ENCODE measurements around the gene ALDH1L1. TPM values are rescaled to one million over a fixed set of nuclear protein-coding genes. Genes with fewer than 3 reads are reported as not detected.

Gene ALDH1L1
- total and polyA plus RNA-seq, 2 experiments from 2014 or later = 1.0 to 1.3 TPM

DNA sequence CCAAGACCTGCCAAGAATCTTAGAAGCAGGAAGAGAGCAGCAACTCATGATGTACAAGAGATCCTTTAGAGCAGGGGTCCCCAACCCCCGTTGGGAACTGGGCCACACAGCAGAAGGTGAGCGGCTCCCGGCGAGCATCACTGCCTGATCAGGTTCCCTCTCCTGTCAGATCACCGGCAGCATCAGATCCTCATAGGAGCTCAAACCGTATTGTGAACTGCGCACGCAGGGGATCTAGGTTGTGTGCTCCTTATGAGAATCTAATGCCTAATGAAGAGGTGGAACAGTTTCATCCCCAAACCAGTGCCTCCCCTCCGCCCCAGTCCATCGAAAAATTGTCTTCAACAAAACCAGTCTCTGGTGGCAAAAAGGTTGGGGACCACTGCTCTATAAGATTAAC, 110.2 kb downstream of the ALDH1L1 start (continued):
- TF ChIP-seq, protein P1, sequence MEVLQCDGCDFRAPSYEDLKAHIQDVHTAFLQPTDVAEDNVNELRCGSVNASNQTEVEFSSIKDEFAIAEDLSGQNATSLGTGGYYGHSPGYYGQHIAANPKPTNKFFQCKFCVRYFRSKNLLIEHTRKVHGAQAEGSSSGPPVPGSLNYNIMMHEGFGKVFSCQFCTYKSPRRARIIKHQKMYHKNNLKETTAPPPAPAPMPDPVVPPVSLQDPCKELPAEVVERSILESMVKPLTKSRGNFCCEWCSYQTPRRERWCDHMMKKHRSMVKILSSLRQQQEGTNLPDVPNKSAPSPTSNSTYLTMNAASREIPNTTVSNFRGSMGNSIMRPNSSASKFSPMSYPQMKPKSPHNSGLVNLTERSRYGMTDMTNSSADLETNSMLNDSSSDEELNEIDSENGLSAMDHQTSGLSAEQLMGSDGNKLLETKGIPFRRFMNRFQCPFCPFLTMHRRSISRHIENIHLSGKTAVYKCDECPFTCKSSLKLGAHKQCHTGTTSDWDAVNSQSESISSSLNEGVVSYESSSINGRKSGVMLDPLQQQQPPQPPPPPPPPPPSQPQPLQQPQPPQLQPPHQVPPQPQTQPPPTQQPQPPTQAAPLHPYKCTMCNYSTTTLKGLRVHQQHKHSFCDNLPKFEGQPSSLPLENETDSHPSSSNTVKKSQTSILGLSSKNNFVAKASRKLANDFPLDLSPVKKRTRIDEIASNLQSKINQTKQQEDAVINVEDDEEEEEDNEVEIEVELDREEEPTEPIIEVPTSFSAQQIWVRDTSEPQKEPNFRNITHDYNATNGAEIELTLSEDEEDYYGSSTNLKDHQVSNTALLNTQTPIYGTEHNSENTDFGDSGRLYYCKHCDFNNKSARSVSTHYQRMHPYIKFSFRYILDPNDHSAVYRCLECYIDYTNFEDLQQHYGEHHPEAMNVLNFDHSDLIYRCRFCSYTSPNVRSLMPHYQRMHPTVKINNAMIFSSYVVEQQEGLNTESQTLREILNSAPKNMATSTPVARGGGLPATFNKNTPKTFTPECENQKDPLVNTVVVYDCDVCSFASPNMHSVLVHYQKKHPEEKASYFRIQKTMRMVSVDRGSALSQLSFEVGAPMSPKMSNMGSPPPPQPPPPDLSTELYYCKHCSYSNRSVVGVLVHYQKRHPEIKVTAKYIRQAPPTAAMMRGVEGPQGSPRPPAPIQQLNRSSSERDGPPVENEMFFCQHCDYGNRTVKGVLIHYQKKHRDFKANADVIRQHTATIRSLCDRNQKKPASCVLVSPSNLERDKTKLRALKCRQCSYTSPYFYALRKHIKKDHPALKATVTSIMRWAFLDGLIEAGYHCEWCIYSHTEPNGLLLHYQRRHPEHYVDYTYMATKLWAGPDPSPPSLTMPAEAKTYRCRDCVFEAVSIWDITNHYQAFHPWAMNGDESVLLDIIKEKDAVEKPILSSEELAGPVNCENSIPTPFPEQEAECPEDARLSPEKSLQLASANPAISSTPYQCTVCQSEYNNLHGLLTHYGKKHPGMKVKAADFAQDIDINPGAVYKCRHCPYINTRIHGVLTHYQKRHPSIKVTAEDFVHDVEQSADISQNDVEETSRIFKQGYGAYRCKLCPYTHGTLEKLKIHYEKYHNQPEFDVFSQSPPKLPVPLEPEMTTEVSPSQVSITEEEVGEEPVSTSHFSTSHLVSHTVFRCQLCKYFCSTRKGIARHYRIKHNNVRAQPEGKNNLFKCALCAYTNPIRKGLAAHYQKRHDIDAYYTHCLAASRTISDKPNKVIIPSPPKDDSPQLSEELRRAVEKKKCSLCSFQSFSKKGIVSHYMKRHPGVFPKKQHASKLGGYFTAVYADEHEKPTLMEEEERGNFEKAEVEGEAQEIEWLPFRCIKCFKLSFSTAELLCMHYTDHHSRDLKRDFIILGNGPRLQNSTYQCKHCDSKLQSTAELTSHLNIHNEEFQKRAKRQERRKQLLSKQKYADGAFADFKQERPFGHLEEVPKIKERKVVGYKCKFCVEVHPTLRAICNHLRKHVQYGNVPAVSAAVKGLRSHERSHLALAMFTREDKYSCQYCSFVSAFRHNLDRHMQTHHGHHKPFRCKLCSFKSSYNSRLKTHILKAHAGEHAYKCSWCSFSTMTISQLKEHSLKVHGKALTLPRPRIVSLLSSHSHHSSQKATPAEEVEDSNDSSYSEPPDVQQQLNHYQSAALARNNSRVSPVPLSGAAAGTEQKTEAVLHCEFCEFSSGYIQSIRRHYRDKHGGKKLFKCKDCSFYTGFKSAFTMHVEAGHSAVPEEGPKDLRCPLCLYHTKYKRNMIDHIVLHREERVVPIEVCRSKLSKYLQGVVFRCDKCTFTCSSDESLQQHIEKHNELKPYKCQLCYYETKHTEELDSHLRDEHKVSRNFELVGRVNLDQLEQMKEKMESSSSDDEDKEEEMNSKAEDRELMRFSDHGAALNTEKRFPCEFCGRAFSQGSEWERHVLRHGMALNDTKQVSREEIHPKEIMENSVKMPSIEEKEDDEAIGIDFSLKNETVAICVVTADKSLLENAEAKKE (CRISPR knock-in tag; IDR thresholded peaks at IDR 0.05) = no peak
- no peak for TF ChIP-seq ZNF114 (CRISPR knock-in tag; IDR thresholded peaks at IDR 0.05)
- TF ChIP-seq NANOG (IDR thresholded peaks at IDR 0.05; ENCODE audit: borderline replicate concordance) = no peak
- TF ChIP-seq CREB1 (CRISPR knock-in tag; IDR thresholded peaks at IDR 0.05; ENCODE audit: low read depth) = no peak
- TF ChIP-seq POLR2AphosphoS5 (IDR thresholded peaks at IDR 0.05; ENCODE audit: low read depth) = no peak
- TF ChIP-seq STAT1 (IDR thresholded peaks at IDR 0.05; ENCODE audit: unreplicated experiment) = no peak
- TF ChIP-seq ZNF331 (CRISPR knock-in tag; IDR thresholded peaks at IDR 0.05; ENCODE audit: low read depth) = no peak
- TF ChIP-seq EZH2phosphoT487 (IDR thresholded peaks at IDR 0.05; ENCODE audit: unreplicated experiment) = no peak
- no peak for TF ChIP-seq JUNB (IDR thresholded peaks at IDR 0.05; ENCODE audit: unreplicated experiment)

DNA sequence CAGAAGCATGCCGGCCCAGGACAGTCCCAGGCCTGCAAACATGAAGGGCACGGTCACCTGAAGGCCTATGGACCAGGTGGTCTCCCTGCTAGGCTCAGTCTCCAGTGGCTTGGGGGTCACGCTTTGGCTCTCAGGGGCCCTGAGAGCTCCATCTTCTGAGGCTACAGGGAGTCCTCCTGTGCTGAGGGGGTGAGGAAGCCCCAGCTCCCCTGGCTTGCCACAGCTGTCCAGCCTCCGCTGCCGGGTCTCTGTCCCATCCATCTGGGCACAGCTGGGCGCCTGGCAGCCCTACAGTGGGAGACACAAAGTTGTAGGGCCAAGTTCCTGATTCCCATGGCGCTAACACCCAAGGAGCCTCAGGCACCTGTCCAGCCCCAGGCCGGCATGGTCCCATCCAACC, 112.4 kb downstream of the ALDH1L1 start:
- H2AFZ ChIP-seq = no peak overlapping the region
- H3K4me3 ChIP-seq = no peak overlapping the region
- H3K4me2 ChIP-seq = no peak overlapping the region
- Mint-ChIP-seq H3K9me3 (no peaks in the 10 kb centered on the region), H3K27me3 (ENCODE audit: insufficient read depth, low read depth, poor library complexity) (peaks cover 3% of the 10 kb centered on the region), H3K4me1 (peaks cover 4% of the 10 kb centered on the region; the same call in 2 of the 3 replicates), H3K4me3 (no peak overlapping the region), H3K27ac (no peak overlapping the region), H3K36me3 (ENCODE audit: low read depth) (peaks cover 5% of the 10 kb centered on the region; the same call in 2 of the 3 replicates)
- H4K20me1 ChIP-seq (replicated peaks; ENCODE audit: insufficient read depth) = no peaks in the 10 kb centered on the region
- DNase-seq (ENCODE audit: low spot score) (no peak), ATAC-seq (no peak)
- H3F3A ChIP-seq (replicated peaks; ENCODE audit: low read depth) = no peaks in the 10 kb centered on the region
- H3K79me2 ChIP-seq (replicated peaks; ENCODE audit: insufficient read depth) = no peaks in the 10 kb centered on the region
- no peaks in the 10 kb centered on the region for H3K36me3 ChIP-seq (ENCODE audit: insufficient read depth)
- no peaks in the 10 kb centered on the region for H3K4me1 ChIP-seq (ENCODE audit: insufficient read depth)
- H3K27ac ChIP-seq (ENCODE audit: low read depth) = no peak overlapping the region
- H3K9me2 ChIP-seq (ENCODE audit: insufficient read depth) = no peaks in the 10 kb centered on the region
- H3K27me3 ChIP-seq (ENCODE audit: insufficient read depth) = no peaks in the 10 kb centered on the region
- TF ChIP-seq STAT1 (IDR thresholded peaks at IDR 0.05; ENCODE audit: unreplicated experiment) (no peak), EZH2phosphoT487 (IDR thresholded peaks at IDR 0.05; ENCODE audit: unreplicated experiment) (no peak), JUNB (IDR thresholded peaks at IDR 0.05; ENCODE audit: unreplicated experiment) (no peak)
- TF ChIP-seq, protein P1 (CRISPR knock-in tag; IDR thresholded peaks at IDR 0.05) = no peak
- TF ChIP-seq, protein P2, sequence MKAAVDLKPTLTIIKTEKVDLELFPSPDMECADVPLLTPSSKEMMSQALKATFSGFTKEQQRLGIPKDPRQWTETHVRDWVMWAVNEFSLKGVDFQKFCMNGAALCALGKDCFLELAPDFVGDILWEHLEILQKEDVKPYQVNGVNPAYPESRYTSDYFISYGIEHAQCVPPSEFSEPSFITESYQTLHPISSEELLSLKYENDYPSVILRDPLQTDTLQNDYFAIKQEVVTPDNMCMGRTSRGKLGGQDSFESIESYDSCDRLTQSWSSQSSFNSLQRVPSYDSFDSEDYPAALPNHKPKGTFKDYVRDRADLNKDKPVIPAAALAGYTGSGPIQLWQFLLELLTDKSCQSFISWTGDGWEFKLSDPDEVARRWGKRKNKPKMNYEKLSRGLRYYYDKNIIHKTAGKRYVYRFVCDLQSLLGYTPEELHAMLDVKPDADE (IDR thresholded peaks at IDR 0.05) = no peak
